Activated T-cell treated with anti-CD3 and anti-CD28 coated beads for 24 hours (primary cell): Measurements from ENCODE around the gene GRB7.
"Not testable (repeated sequence)": the region's sequence is repeated elsewhere in the genome, so short reads cannot be mapped to it uniquely, and the experiment has no call there.

ENCODE experiments used
- DNase-seq: peaks from one replicate; pipeline ENCODE4 v3.0.0-alpha.2; 2020; ENCODE audit warnings: low read depth

GRB7 gene

GRCh38 chr17:39736319-39737165 is 1.2 kb upstream of the GRB7 start:
- no peak for DNase-seq

DNA sequence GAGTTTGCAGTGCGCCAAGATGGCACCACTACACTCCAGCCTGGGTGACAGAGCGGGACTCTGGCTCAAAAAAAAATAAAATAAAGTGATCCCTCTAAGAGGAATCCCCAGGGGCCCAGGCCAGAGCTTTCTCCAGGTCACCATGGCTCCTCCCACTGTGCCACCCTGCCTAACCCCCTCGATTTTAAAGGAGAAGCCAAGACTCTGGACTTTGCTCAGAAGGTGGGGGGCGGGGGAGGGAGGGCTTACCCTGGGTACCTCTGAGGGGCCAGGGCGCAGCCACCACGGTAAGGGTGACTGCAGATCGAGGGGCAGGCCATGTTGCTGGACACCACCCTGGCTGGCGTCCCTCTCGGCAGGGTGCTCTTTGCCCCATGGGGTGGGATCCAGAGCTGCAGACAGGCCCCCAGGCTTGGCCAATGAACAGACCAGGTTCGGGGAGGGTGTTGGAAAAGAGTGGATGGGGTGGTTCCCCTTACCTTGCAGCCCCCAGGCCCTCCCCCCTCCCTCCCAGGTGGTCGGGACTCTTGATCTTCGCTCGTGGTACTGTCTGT is 455 bp upstream of the GRB7 start:
- DNase-seq, result no peak

DNA sequence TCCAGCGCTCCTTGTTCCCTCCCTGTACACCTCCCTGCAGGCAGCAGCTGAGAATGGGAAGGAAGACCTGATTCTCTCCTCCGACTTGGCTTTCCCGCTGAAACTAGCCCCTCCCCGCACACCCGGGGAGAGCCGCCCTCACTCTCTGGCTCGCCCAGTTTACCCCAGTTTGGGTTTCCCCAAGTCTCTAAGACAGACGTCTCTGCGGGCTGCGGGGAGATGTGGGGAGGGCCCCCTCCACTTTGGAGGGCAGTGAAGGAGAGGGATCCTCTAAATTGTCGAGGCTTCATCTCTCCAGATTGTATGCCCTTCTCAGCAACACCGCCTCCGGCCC is 797 bp downstream of the GRB7 start:
- DNase-seq, result peak; percentile 45

DNA sequence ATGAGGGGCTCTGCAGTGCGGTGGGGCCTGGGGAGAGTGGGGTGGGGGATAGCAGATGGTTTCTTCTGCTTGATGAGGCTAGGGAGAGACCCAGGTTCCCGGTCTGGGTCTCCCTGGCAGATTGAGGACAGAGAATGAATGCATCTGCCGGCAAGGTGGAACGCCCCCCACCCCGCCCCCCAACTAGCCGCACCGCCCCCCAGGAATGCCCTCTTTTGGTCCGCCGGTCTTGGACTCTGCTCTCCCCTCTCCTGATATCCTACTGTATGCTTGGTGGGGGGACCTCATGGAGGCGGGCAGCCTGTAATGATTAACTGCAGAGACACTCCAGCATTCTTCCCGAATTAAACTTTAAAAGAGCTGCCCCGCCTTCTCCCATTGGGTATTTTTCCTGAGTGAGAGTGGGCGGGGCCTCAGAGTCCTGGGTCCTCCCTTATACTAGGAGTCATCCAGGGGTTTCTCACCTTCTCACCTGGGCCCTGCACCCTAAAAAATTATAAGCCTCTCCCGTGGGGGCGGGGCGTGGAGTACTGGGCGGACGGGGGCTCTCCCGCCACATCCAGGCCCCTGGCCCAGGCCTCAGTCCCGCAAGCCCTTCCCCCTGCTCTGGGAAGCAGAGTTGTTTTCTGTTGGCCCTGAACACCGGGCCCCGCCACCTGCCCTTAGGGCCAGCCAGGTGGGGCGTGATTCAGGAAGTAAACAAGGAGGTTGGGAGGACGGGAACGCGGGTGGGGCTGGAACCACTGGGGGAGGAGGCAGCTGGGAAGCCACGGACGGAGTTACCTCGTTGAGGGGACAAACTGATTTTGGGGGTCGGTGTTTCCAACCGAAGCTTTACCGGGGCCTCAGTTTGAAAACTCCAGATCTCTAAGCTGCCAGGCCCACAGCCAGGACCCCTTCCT is 1.5 kb downstream of the GRB7 start:
- DNase-seq, result no peak

GRCh38 chr17:39739885-39740356 is 2.2 kb downstream of the GRB7 start:
- no peak for DNase-seq

DNA sequence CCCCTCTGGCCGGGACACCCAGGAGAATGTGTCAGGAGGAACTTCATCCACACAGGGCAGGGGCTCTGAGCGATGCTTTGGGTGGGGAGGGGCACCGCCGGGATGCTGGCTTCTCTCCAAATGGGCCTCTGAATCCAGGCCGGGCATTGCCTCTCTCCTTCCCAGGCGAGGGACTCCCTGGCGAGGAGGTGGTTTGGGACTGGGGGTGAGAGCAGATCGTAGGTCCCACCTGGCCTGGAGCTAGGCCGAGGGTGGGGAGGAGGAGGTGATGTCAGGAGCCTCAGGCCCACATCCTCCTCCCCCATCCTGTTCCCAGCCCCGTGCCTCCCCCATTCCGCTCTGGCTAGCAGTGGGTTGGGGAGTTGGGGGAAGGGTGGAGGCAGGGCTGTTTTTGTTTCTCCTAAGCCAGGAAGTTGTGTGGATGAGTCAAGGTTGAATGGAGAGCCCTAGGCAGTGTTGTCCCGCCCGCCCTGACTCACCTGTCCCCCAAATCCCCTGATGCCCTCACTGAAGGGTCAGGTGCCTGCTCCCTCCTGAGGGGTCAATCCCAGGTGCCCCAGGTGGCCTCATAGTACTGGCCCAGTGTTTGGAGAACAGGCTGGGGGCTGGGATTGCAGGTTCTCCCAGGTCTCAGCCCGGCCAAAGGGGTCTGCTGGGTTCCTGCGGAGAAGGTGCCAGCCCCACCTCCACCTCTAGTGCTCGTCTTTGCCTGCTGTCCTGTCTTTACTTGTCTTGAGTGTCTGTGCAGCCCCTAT is 2.8 kb downstream of the GRB7 start:
- DNase-seq, result no peak

GRCh38 chr17:39742126-39742855 is 4.6 kb downstream of the GRB7 start:
- DNase-seq, result no peak

GRCh38 chr17:39742856-39743436 is 5.2 kb downstream of the GRB7 start:
- DNase-seq, result no peak

DNA sequence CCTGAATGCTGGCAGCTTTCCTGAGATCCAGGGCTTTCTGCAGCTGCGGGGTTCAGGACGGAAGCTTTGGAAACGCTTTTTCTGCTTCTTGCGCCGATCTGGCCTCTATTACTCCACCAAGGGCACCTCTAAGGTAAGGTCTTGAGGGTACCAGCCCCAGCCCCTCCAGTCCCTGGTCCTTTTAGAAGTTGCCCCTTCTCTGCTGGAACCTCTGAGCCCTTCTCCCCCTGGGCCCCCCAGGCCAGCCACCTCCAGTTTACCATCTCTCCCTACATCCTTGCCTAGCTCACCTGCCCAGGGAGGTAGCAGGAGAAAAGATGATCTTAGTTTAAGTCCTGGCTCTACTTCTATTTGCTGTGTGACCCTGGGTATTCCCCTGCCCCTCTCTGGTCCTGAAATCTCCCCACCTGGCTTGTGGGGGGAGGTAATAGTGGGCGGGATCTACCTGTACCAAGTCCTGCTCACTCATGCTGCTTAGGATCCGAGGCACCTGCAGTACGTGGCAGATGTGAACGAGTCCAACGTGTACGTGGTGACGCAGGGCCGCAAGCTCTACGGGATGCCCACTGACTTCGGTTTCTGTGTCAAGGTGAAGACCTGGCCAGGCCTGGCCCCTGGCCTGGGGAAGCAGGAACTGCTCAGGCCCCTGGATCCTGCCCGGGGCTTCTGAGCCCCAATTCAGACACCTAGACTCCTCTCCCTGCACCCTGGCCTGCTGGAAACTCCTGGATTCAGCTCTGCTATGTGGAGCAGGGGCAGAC is 6.5 kb downstream of the GRB7 start:
- no peak for DNase-seq

GRCh38 chr17:39744836-39745215 is 7.1 kb downstream of the GRB7 start:
- no peak for DNase-seq

DNA sequence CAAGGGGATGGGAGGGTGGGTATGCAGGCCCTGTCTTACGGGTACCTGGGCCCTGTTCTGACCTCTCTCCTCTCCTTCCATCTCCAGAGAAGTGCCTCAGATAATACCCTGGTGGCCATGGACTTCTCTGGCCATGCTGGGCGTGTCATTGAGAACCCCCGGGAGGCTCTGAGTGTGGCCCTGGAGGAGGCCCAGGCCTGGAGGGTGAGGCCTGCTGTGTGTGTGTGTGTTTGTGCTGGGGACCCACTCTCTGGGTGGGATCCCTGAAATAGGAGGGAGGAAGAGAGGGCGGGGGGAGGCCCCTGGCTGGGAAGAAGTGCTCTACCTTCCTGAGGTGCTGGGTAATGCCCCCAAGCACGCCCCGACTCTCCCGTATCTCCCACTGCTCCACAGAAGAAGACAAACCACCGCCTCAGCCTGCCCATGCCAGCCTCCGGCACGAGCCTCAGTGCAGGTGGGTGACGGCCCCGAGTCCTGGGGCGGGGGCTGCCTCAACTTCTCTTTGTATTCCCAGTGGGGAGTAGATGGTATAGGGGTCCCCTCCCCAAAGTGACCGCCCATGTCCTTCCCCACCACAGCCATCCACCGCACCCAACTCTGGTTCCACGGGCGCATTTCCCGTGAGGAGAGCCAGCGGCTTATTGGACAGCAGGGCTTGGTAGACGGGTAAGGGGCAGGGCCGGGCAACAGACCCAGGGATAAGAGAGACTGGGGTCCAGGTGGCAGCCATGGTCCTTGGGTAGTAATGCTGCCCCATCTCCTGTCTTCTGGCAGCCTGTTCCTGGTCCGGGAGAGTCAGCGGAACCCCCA is 7.8 kb downstream of the GRB7 start:
- no peak for DNase-seq

GRCh38 chr17:39746145-39746461 is 8.4 kb downstream of the GRB7 start:
- DNase-seq, result no peak

DNA sequence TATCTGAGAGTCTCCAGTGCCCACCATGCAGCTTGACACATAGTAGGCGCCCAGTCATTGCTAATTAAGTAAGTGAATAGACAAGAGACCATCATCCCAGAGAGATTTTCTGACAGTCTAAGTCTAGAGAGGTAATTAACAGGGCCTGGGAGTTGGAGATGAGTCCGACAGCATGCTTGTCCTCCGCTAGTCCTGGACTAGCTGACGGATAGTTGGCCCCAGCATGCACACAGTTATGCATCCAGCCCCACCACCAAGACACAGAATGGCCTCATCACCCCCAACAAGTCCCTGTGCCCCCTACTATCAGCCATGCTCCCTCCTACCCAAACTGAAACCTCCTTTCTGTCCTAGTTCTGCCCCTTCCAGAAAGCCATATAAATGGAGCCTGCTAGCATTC is 10.0 kb downstream of the GRB7 start:
- no peak for DNase-seq

GRCh38 chr17:39748444-39749034 is 10.8 kb downstream of the GRB7 start:
- not testable (repeated sequence) for DNase-seq

GRCh38 chr17:39750131-39751015 is 12.6 kb downstream of the GRB7 start:
- no peak for DNase-seq

DNA sequence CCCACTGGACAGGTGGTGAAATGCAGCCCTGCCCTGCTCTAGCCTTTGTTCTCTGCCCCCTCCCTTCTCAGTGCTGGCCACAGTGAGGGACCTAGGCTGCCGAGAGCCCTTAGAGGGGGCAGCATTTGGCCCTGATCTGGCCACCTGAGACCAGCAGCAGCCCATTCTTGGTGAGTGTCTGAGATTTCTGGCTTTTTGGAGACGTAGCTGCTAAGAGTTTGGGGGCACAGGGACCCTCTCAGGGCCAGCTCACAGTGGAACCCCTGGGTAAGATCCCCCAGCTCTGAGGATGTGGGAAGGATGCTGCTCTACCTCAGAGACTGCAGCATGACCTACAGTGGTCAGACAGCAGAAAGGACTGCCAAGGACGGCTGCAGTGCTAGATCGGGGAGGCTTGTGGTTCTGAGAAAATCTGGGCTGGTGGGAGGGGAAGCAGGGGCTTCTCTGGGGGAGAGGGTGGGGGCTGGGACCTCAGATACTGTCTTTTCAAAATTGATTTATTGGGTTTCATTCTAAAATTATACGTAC is 13.3 kb downstream of the GRB7 start:
- DNase-seq, result no peak

GRCh38 chr17:39751637-39752036 is 13.9 kb downstream of the GRB7 start:
- DNase-seq, result no peak
